ENCODE measurements around the gene C17orf107.
A peak's percentile ranks its signal among the peaks of the same experiment; 100 is the strongest.

C17orf107 gene

DNA sequence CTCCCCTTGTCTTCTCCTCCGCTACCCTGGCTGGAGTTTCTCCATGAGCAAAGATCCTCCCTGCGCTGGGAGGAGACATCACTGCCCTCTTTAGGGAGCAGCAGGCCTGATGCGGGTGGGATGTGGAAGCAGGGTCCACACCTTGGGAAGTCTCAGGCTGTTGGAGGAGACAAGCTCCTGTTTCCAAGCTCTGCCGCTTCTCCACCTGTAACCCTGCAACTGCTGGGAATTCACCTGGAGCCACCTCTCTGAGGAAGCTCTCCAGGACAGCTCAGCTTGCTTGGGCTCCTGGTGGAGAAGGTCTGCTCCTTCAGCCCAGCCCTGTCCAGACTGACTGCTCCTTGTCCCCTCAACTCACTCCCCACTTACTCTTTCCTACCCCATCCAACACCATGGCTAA is 14.8 kb upstream of the C17orf107 start:
- H2AK5ac ChIP-seq (ENCODE audit: low read length) = no peak overlapping the region
- no peak overlapping the region for H4K12ac ChIP-seq (ENCODE audit: low read depth, low read length)
- no peak for DNase-seq
- H3K4me2 ChIP-seq (ENCODE audit: low read length) = no peak overlapping the region
- no peak overlapping the region for H2BK12ac ChIP-seq (ENCODE audit: low read length)
- H3K36me3 ChIP-seq (ENCODE audit: control insufficient read depth in 1 of 2, insufficient read depth in 2 of 2, low read length in 2 of 2) = peaks cover 60 to 69% of the 10 kb centered on the region in 2 experiments
- no peak overlapping the region for H2AFZ ChIP-seq (ENCODE audit: insufficient read depth, low read length, poor library complexity)
- peaks cover 1% of the 10 kb centered on the region for H3K9me3 ChIP-seq (ENCODE audit: insufficient read depth, low read depth, low read length)
- no peak overlapping the region for H3K4me3 ChIP-seq (ENCODE audit: low read depth, low read length)
- H3K79me1 ChIP-seq (ENCODE audit: low read length) = no peaks in the 10 kb centered on the region
- WGBS (ENCODE audit: extremely low coverage, insufficient coverage, insufficient read length) = no CpG with 5 or more reads among the region's 4 CpGs
- no peak overlapping the region for H2BK120ac ChIP-seq (ENCODE audit: insufficient read depth, low read length, poor library complexity)
- H3K14ac ChIP-seq (ENCODE audit: low read length) = no peak overlapping the region
- no peak overlapping the region for H3K23ac ChIP-seq (ENCODE audit: low read length)
- no peak overlapping the region for H4K91ac ChIP-seq (ENCODE audit: low read depth, low read length)
- H3K27ac ChIP-seq (ENCODE audit: low read depth, low read length) = no peak overlapping the region
- no peak overlapping the region for H2BK5ac ChIP-seq (ENCODE audit: low read depth, low read length, poor library complexity)
- H3K18ac ChIP-seq (ENCODE audit: low read length) = no peak overlapping the region
- no peaks in the 10 kb centered on the region for H3K27me3 ChIP-seq (ENCODE audit: insufficient read depth, low read length)
- H3K4ac ChIP-seq (ENCODE audit: low read depth, low read length) = no peak overlapping the region
- no peaks in the 10 kb centered on the region for H3K79me2 ChIP-seq (ENCODE audit: control insufficient read depth, insufficient read depth, low read length, poor library complexity)
- no peaks in the 10 kb centered on the region for H3K4me1 ChIP-seq (ENCODE audit: control insufficient read depth in 1 of 2, insufficient read depth in 2 of 2, low read length in 2 of 2)
- H3K9ac ChIP-seq (ENCODE audit: low read length) = no peak overlapping the region
- no peak overlapping the region for H4K8ac ChIP-seq (ENCODE audit: low read depth, low read length)

DNA sequence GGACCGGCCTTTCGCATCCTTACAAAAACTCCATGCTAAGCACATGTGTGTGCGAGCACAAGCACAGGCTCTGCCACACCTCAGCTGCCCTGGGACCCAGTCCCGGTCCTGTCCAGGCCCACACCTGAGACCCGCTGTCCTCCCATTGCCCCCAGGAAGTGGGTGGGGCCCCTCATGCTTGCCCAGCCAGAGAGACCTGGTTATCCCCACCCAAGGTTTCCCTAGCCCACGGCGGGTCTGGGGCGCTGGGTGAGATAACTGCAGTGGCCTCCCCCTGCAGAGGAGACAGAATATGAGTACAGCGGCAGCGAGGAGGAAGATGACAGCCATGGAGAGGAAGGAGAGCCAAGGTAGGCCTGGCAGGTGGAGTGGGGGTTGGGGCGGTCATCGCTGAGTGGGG is 12.5 kb upstream of the C17orf107 start:
- Histone ChIP-seq H3K9ac (ENCODE audit: low read length) (no peak overlapping the region), H3K79me1 (ENCODE audit: low read length) (no peaks in the 10 kb centered on the region), H3K9me3 (ENCODE audit: insufficient read depth, low read depth, low read length) (peaks cover 1% of the 10 kb centered on the region), H2AK5ac (ENCODE audit: low read length) (no peak overlapping the region), H3K79me2 (ENCODE audit: control insufficient read depth, insufficient read depth, low read length, poor library complexity) (no peaks in the 10 kb centered on the region), H4K8ac (ENCODE audit: low read depth, low read length) (no peak overlapping the region), H3K4me3 (ENCODE audit: low read depth, low read length) (no peak overlapping the region), H3K18ac (ENCODE audit: low read length) (no peak overlapping the region), H3K36me3 (ENCODE audit: control insufficient read depth in 1 of 2, insufficient read depth in 2 of 2, low read length in 2 of 2) (peaks cover 70 to 77% of the 10 kb centered on the region in 2 experiments), H2AFZ (ENCODE audit: insufficient read depth, low read length, poor library complexity) (no peak overlapping the region), H2BK5ac (ENCODE audit: low read depth, low read length, poor library complexity) (no peak overlapping the region), H3K4me1 (ENCODE audit: control insufficient read depth in 1 of 2, insufficient read depth in 2 of 2, low read length in 2 of 2) (no peaks in the 10 kb centered on the region), H4K12ac (ENCODE audit: low read depth, low read length) (no peak overlapping the region), H3K14ac (ENCODE audit: low read length) (no peak overlapping the region), H4K91ac (ENCODE audit: low read depth, low read length) (no peak overlapping the region), H3K4ac (ENCODE audit: low read depth, low read length) (no peak overlapping the region), H2BK12ac (ENCODE audit: low read length) (no peak overlapping the region), H3K23ac (ENCODE audit: low read length) (no peak overlapping the region), H3K27me3 (ENCODE audit: insufficient read depth, low read length) (no peaks in the 10 kb centered on the region), H3K27ac (ENCODE audit: low read depth, low read length) (no peak overlapping the region), H2BK120ac (ENCODE audit: insufficient read depth, low read length, poor library complexity) (no peak overlapping the region), H3K4me2 (ENCODE audit: low read length) (no peak overlapping the region)
- no peak for DNase-seq
- WGBS (ENCODE audit: extremely low coverage, insufficient coverage, insufficient read length) = no CpG with 5 or more reads among the region's 12 CpGs

- Histone ChIP-seq H3K4me2 (ENCODE audit: low read length) (no peak overlapping the region), H3K27me3 (ENCODE audit: insufficient read depth, low read length) (no peaks in the 10 kb centered on the region), H3K4ac (ENCODE audit: low read depth, low read length) (no peak overlapping the region), H3K18ac (ENCODE audit: low read length) (no peak overlapping the region), H2AK5ac (ENCODE audit: low read length) (no peak overlapping the region), H3K9me3 (ENCODE audit: insufficient read depth, low read depth, low read length) (peaks cover 3% of the 10 kb centered on the region), H3K4me3 (ENCODE audit: low read depth, low read length) (no peak overlapping the region), H3K23ac (ENCODE audit: low read length) (no peak overlapping the region), H2BK12ac (ENCODE audit: low read length) (no peak overlapping the region), H4K91ac (ENCODE audit: low read depth, low read length) (no peak overlapping the region), H3K14ac (ENCODE audit: low read length) (no peak overlapping the region), H3K27ac (ENCODE audit: low read depth, low read length) (no peak overlapping the region), H2BK120ac (ENCODE audit: insufficient read depth, low read length, poor library complexity) (no peak overlapping the region), H3K79me1 (ENCODE audit: low read length) (no peaks in the 10 kb centered on the region), H4K8ac (ENCODE audit: low read depth, low read length) (no peak overlapping the region), H3K9ac (ENCODE audit: low read length) (no peak overlapping the region), H3K79me2 (ENCODE audit: control insufficient read depth, insufficient read depth, low read length, poor library complexity) (no peaks in the 10 kb centered on the region), H4K12ac (ENCODE audit: low read depth, low read length) (no peak overlapping the region), H2BK5ac (ENCODE audit: low read depth, low read length, poor library complexity) (no peak overlapping the region), H3K4me1 (ENCODE audit: control insufficient read depth in 1 of 2, insufficient read depth in 2 of 2, low read length in 2 of 2) (no peaks in the 10 kb centered on the region), H2AFZ (ENCODE audit: insufficient read depth, low read length, poor library complexity) (no peak overlapping the region), H3K36me3 (ENCODE audit: control insufficient read depth in 1 of 2, insufficient read depth in 2 of 2, low read length in 2 of 2) (peaks cover 75 to 80% of the 10 kb centered on the region in 2 experiments)
- no peak for DNase-seq
- no CpG with 5 or more reads among the region's 18 CpGs for WGBS (ENCODE audit: extremely low coverage, insufficient coverage, insufficient read length)
These were observed 11.8 kb upstream of the C17orf107 start for GRCh38 chr17:4887581-4887980.

- Histone ChIP-seq H3K79me1 (ENCODE audit: low read length) (no peaks in the 10 kb centered on the region), H3K27ac (ENCODE audit: low read depth, low read length) (no peak overlapping the region), H3K79me2 (ENCODE audit: control insufficient read depth, insufficient read depth, low read length, poor library complexity) (no peaks in the 10 kb centered on the region), H3K4me3 (ENCODE audit: low read depth, low read length) (peak overlapping the region; percentile 7), H2BK5ac (ENCODE audit: low read depth, low read length, poor library complexity) (no peak overlapping the region), H2AFZ (ENCODE audit: insufficient read depth, low read length, poor library complexity) (no peak overlapping the region), H2BK120ac (ENCODE audit: insufficient read depth, low read length, poor library complexity) (no peak overlapping the region), H2AK5ac (ENCODE audit: low read length) (no peak overlapping the region), H2BK12ac (ENCODE audit: low read length) (no peak overlapping the region), H3K9ac (ENCODE audit: low read length) (no peak overlapping the region), H4K91ac (ENCODE audit: low read depth, low read length) (no peak overlapping the region), H3K27me3 (ENCODE audit: insufficient read depth, low read length) (no peaks in the 10 kb centered on the region), H3K9me3 (ENCODE audit: insufficient read depth, low read depth, low read length) (peaks cover 3% of the 10 kb centered on the region), H3K14ac (ENCODE audit: low read length) (no peak overlapping the region), H3K36me3 (ENCODE audit: control insufficient read depth in 1 of 2, insufficient read depth in 2 of 2, low read length in 2 of 2) (peaks cover 90 to 91% of the 10 kb centered on the region in 2 experiments), H3K4me2 (ENCODE audit: low read length) (no peak overlapping the region), H3K4ac (ENCODE audit: low read depth, low read length) (no peak overlapping the region), H4K8ac (ENCODE audit: low read depth, low read length) (no peak overlapping the region), H4K12ac (ENCODE audit: low read depth, low read length) (no peak overlapping the region), H3K18ac (ENCODE audit: low read length) (no peak overlapping the region), H3K23ac (ENCODE audit: low read length) (no peak overlapping the region), H3K4me1 (ENCODE audit: control insufficient read depth in 1 of 2, insufficient read depth in 2 of 2, low read length in 2 of 2) (no peaks in the 10 kb centered on the region)
- no peak for DNase-seq
- WGBS (ENCODE audit: extremely low coverage, insufficient coverage, insufficient read length) = no CpG with 5 or more reads among the region's 42 CpGs
These were observed 7.6 kb upstream of the C17orf107 start for GRCh38 chr17:4891411-4892410.

Measured in trophoblast cell (in vitro differentiated cells and primary cell).